GDM1 (cell line): ENCODE results near the gene ABCA4.
A peak's percentile ranks its signal among the peaks of the same experiment; 100 is the strongest.

Source experiments
- DNase-seq: peaks from one replicate; lab custom pipeline; 2025; lab: John Stamatoyannopoulos, UW

The ABCA4 gene

GRCh38 chr1:94122201-94122970 lies 1.4 kb upstream of the ABCA4 start:
- no peak for DNase-seq

GRCh38 chr1:94121411-94121821 lies 468 bp upstream of the ABCA4 start:
- DNase-seq: no peak

GRCh38 chr1:94120570-94120901 lies 412 bp downstream of the ABCA4 start:
- DNase-seq: no peak

- DNase-seq: no peak
Observed at GRCh38 chr1:94119796-94120569, 965 bp downstream of the ABCA4 start.

- no peak for DNase-seq
Observed at GRCh38 chr1:94119306-94119705, 1.6 kb downstream of the ABCA4 start.

GRCh38 chr1:94118471-94118870 lies 2.5 kb downstream of the ABCA4 start:
- DNase-seq: no peak

- DNase-seq: no peak
Observed at GRCh38 chr1:94118013-94118412, 2.9 kb downstream of the ABCA4 start.

- DNase-seq: no peak
Observed at GRCh38 chr1:94117259-94117851, 3.6 kb downstream of the ABCA4 start.

GRCh38 chr1:94115900-94116436 lies 5.0 kb downstream of the ABCA4 start:
- no peak for DNase-seq

- DNase-seq: no peak
Observed at GRCh38 chr1:94115254-94115899, 5.6 kb downstream of the ABCA4 start.

- no peak for DNase-seq
Observed at GRCh38 chr1:94113589-94114226, 7.2 kb downstream of the ABCA4 start.

- DNase-seq: no peak
Observed at GRCh38 chr1:94111879-94112278, 9.1 kb downstream of the ABCA4 start.

GRCh38 chr1:94110946-94111740 lies 9.8 kb downstream of the ABCA4 start:
- DNase-seq: no peak

- DNase-seq: peak; percentile 63
Observed at GRCh38 chr1:94110021-94110761, 10.8 kb downstream of the ABCA4 start.

- DNase-seq: no peak
Observed at GRCh38 chr1:94109478-94109877, 11.5 kb downstream of the ABCA4 start.

- no peak for DNase-seq
Observed at GRCh38 chr1:94107141-94107540, 13.8 kb downstream of the ABCA4 start.

- DNase-seq: no peak
Observed at GRCh38 chr1:94106716-94107115, 14.2 kb downstream of the ABCA4 start.

GRCh38 chr1:94105957-94106529 lies 14.9 kb downstream of the ABCA4 start:
- DNase-seq: no peak

GRCh38 chr1:94105581-94105952 lies 15.4 kb downstream of the ABCA4 start:
- no peak for DNase-seq
